Measurements from ENCODE around the gene SPEM3. TPM values are rescaled to one million over a fixed set of nuclear protein-coding genes. Genes with fewer than 3 reads are reported as not detected.

Gene SPEM3
- total and polyA plus RNA-seq, 4 donors: not detected

GRCh38 chr17:7384489-7385081 is 44.1 kb upstream of the SPEM3 start:
- no peak overlapping the region for H3K9ac ChIP-seq (ENCODE audit: low read depth in 1 of 2, low read length in 2 of 2)
- H3K36me3 ChIP-seq (ENCODE audit: control insufficient read depth in 4 of 4, insufficient read depth in 3 of 4, low read depth in 1 of 4, low read length in 3 of 4): peaks cover 0 to 8% (median 4%) of the 10 kb centered on the region in 4 donors
- whole genome bisulfite sequencing: 77% methylated on average over 23 of the region's 23 CpGs

More at GRCh38 chr17:7384489-7385081, 44.1 kb upstream of the SPEM3 start:
- no peak for DNase-seq (ENCODE audit: low spot score)
- Histone ChIP-seq H3K4me1 (ENCODE audit: control insufficient read depth in 4 of 4, insufficient read depth in 4 of 4, low read length in 3 of 4) (peaks cover 6 to 18% (median 12%) of the 10 kb centered on the region in 4 donors), H3K9me3 (ENCODE audit: control insufficient read depth in 4 of 4, low read length in 3 of 4) (no peaks in the 10 kb centered on the region), H3K4me3 (ENCODE audit: low read depth in 1 of 3, low read length in 3 of 3) (no peak overlapping the region), H3K27me3 (ENCODE audit: control insufficient read depth in 4 of 4, insufficient read depth in 4 of 4, low read length in 3 of 4) (peaks cover 0 to 3% (median 0%) of the 10 kb centered on the region in 4 donors), H3K27ac (ENCODE audit: low read depth in 1 of 2, low read length in 2 of 2) (no peak overlapping the region)
- TF ChIP-seq RXRA (IDR thresholded peaks at IDR 0.05): no peak
- no peak for TF ChIP-seq FOXA1 (IDR thresholded peaks at IDR 0.05)
- no peak for TF ChIP-seq EGR1 (IDR thresholded peaks at IDR 0.05; ENCODE audit: low read depth in 2 of 2)
- TF ChIP-seq YY1 (IDR thresholded peaks at IDR 0.05): no peak
- no peak for TF ChIP-seq ATF3 (IDR thresholded peaks at IDR 0.05)
- no peak for TF ChIP-seq RAD21 (IDR thresholded peaks at IDR 0.05)
- TF ChIP-seq CTCF (IDR thresholded peaks at IDR 0.05; ENCODE audit: low read depth, low read length, missing input control): no peak
- no peak for TF ChIP-seq MAX (IDR thresholded peaks at IDR 0.05)
- TF ChIP-seq GABPA (IDR thresholded peaks at IDR 0.05 in 1 of 2, conservative IDR thresholded peaks at IDR 0.05 in 1 of 2): no peak
- no peak for TF ChIP-seq FOXA2 (IDR thresholded peaks at IDR 0.05)
- TF ChIP-seq ZBTB33 (IDR thresholded peaks at IDR 0.05): no peak
- no peak for TF ChIP-seq HNF4G (IDR thresholded peaks at IDR 0.05)
- no peak for TF ChIP-seq SP1 (IDR thresholded peaks at IDR 0.05)
- TF ChIP-seq HNF4A (conservative IDR thresholded peaks at IDR 0.05): no peak
- TF ChIP-seq JUND (IDR thresholded peaks at IDR 0.05): no peak
- no peak for TF ChIP-seq NR2F2 (IDR thresholded peaks at IDR 0.05)
- no peak for TF ChIP-seq REST (IDR thresholded peaks at IDR 0.05)
